Gastroesophageal sphincter (tissue), 3 donors: ENCODE data around the gene TMEM171.

Source experiments
- CTCF ChIP-seq, 4 experiments: fragments of 200-600 bp in 2 of 4; fragments of 450-650 bp in 2 of 4; sonication (generic) in 1 of 4; IDR thresholded peaks; one replicate each; pipeline ENCODE4 v1.5.1; 2017 to 2019; ENCODE audit warnings: antibody characterized with exemption in 4 of 4, mild to moderate bottlenecking in 2 of 4, moderate library complexity in 2 of 4
- EP300 ChIP-seq: sonication (generic); formaldehyde crosslinking; IDR thresholded peaks from one replicate; pipeline ENCODE4 v1.6.1; 2017; ENCODE audit warnings: antibody characterized with exemption, mild to moderate bottlenecking

- TF ChIP-seq EP300 (no peak), CTCF (IDR thresholded peaks at IDR 0.05) (no peak)
Observed at GRCh38 chr5:73115399-73116051, 4.8 kb upstream of the TMEM171 start.
